Ureter (tissue), 1 donor: Measurements from ENCODE around the gene ALG5. TPM values are rescaled to one million over a fixed set of nuclear protein-coding genes. Genes with fewer than 3 reads are reported as not detected.

ENCODE experiments used
- DNase-seq: peaks from one replicate; pipeline ENCODE4 v3.0.0-alpha.2; 2020; ENCODE audit warnings: low spot score
- total RNA-seq: library from RNA; stranded (reverse); gene quantifications from one replicate; pipeline ENCODE4 v1.2.4, GENCODE V29; 2023
- donor health status: DM: yes; HTN: yes; CAD: no.

ALG5 gene
- 40.7 TPM for total RNA-seq

- peak; percentile 90 for DNase-seq
These were observed at the start of gene ALG5 for GRCh38 chr13:36999054-36999714. ALG5 (minus strand) TSS chr13:36999340; CDS start chr13:36999300, 40 bp downstream.

- DNase-seq = no peak
These were observed 48.7 kb upstream of the ALG5 start for GRCh38 chr13:37047846-37048245.

GRCh38 chr13:37047032-37047431, 47.9 kb upstream of the ALG5 start:
- no peak for DNase-seq

- no peak for DNase-seq
These were observed 46.9 kb upstream of the ALG5 start for GRCh38 chr13:37046062-37046461.

- DNase-seq = no peak
These were observed 41.6 kb upstream of the ALG5 start for GRCh38 chr13:37040789-37041188.

- DNase-seq = no peak
These were observed 40.8 kb upstream of the ALG5 start for GRCh38 chr13:37039896-37040295.

- DNase-seq = no peak
These were observed 38.1 kb upstream of the ALG5 start for GRCh38 chr13:37037241-37037640.

- no peak for DNase-seq
These were observed 30.5 kb upstream of the ALG5 start for GRCh38 chr13:37029617-37030016.

- DNase-seq = no peak
These were observed 28.5 kb upstream of the ALG5 start for GRCh38 chr13:37027639-37028038.

GRCh38 chr13:37026771-37027170, 27.6 kb upstream of the ALG5 start:
- no peak for DNase-seq

- DNase-seq = no peak
These were observed 24.7 kb upstream of the ALG5 start for GRCh38 chr13:37023871-37024270.

- DNase-seq = no peak
These were observed 15.5 kb upstream of the ALG5 start for GRCh38 chr13:37014609-37015008.

- no peak for DNase-seq
These were observed 12.6 kb upstream of the ALG5 start for GRCh38 chr13:37011788-37012187.

GRCh38 chr13:37011002-37011401, 11.9 kb upstream of the ALG5 start:
- no peak for DNase-seq

GRCh38 chr13:37010424-37010823, 11.3 kb upstream of the ALG5 start:
- DNase-seq = no peak

GRCh38 chr13:37009692-37010091, 10.6 kb upstream of the ALG5 start:
- no peak for DNase-seq

- no peak for DNase-seq
These were observed 2.7 kb upstream of the ALG5 start for GRCh38 chr13:37001921-37002250.

GRCh38 chr13:36998624-36999041, 507 bp downstream of the ALG5 start:
- DNase-seq = peak; percentile 46

- no peak for DNase-seq
These were observed 1.3 kb downstream of the ALG5 start for GRCh38 chr13:36997716-36998427.

GRCh38 chr13:36992362-36992761, 6.8 kb downstream of the ALG5 start:
- DNase-seq = no peak

GRCh38 chr13:36986462-36987240, 12.5 kb downstream of the ALG5 start:
- DNase-seq = no peak

GRCh38 chr13:36981156-36981743, 17.9 kb downstream of the ALG5 start:
- no peak for DNase-seq
